GM12878 (cell line): ENCODE data around the gene UGT1A6. TPM values are rescaled to one million over a fixed set of nuclear protein-coding genes. Genes with fewer than 3 reads are reported as not detected.

Source experiments
- ATAC-seq: fragments of 200-7000 bp; cut with Tn5 transposase; 3 replicates; pipeline ENCODE4 v1.9.1; 2020; ENCODE audit warnings: mild to moderate bottlenecking, moderate library complexity
- BruUV-seq: library from RNA; stranded (reverse); fragments of 400-500 nt; replicated peaks from 2 replicates; lab custom pipeline; 2021; lab: Mats Ljungman, UMichigan
- CTCF ChIA-PET: fragments of 300-600 bp; sonication (Branson Sonifier 250); formaldehyde crosslinking; extraction: SDS; loops from one replicate; lab custom pipeline; 2021; ENCODE audit warnings: inconsistent platforms; lab: Yijun Ruan, JAX
- POLR2A ChIA-PET: fragments of 350-600 bp; formaldehyde crosslinking; extraction: SDS; loops from one replicate; lab custom pipeline; 2021; ENCODE audit warnings: inconsistent platforms; lab: Charles Lee
- RAD21 ChIA-PET: fragments of 300-600 bp; sonication (Branson Sonifier 250); formaldehyde crosslinking; loops from one replicate; lab custom pipeline; 2023; ENCODE audit warnings: antibody characterized with exemption; ENCODE audit not compliant: unreplicated experiment; lab: Charles Lee
- SMC1A ChIA-PET: fragments of 300-600 bp; sonication (Branson Sonifier 250); formaldehyde crosslinking; loops from one replicate; lab custom pipeline; 2023; ENCODE audit not compliant: unreplicated experiment, uncharacterized antibody; lab: Charles Lee
- DNase-seq: peaks from one replicate; pipeline ENCODE4 v3.0.0-alpha.2; 2011; ENCODE audit warnings: low read depth, low spot score
- FAIRE-seq: peaks from 3 replicates; lab custom pipeline; 2011; peaks lifted over from hg19 to GRCh38; lab: Jason Lieb, UNC
- H2AFZ ChIP-seq: 2 replicates; pipeline ENCODE4 v1.6.0; 2011; ENCODE audit warnings: low read depth, low read length, control low read depth; ENCODE audit not compliant: control insufficient read depth
- H3K27ac ChIP-seq: 2 replicates; pipeline ENCODE4 v1.5.1; 2011; ENCODE audit warnings: control low read depth; ENCODE audit not compliant: control insufficient read depth, insufficient read depth
- H3K27me3 ChIP-seq, 2 experiments: replicated peaks in 1 of 2; 2 replicates each; pipeline versions ENCODE4 v1.6.0 to v1.6.1; 2011; ENCODE audit warnings: low read length in 1 of 2; ENCODE audit not compliant: control insufficient read depth in 2 of 2, insufficient read depth in 2 of 2
- H3K36me3 ChIP-seq, 2 experiments: 2 replicates each; pipeline ENCODE4 v1.5.1; 2011; ENCODE audit warnings: low read length in 1 of 2; ENCODE audit not compliant: control insufficient read depth in 2 of 2, insufficient read depth in 2 of 2
- H3K4me1 ChIP-seq: 2 replicates; pipeline ENCODE4 v1.6.1; 2011; ENCODE audit warnings: mild to moderate bottlenecking, low read length, moderate library complexity, mixed read lengths; ENCODE audit not compliant: control insufficient read depth, insufficient read depth
- H3K4me2 ChIP-seq: 2 replicates; pipeline ENCODE4 v1.6.0; 2011; ENCODE audit warnings: control low read depth; ENCODE audit not compliant: control insufficient read depth, insufficient read depth
- H3K4me3 ChIP-seq: fragments of 200-600 bp; sonication (generic); 2 replicates; pipeline ENCODE4 v1.5.1; 2016
- H3K79me2 ChIP-seq: 2 replicates; pipeline ENCODE4 v1.6.0; 2011; ENCODE audit warnings: low read length; ENCODE audit not compliant: control insufficient read depth, insufficient read depth
- H3K9ac ChIP-seq: 2 replicates; pipeline ENCODE4 v1.8.0; 2011; ENCODE audit warnings: low read length, control low read depth, mixed read lengths; ENCODE audit not compliant: control insufficient read depth, insufficient read depth
- H3K9me3 ChIP-seq: replicated peaks from 3 replicates; pipeline ENCODE4 v1.5.1; 2011; ENCODE audit warnings: mild to moderate bottlenecking, low read length; ENCODE audit not compliant: control insufficient read depth, insufficient read depth
- H4K20me1 ChIP-seq: 2 replicates; pipeline ENCODE4 v1.6.0; 2011; ENCODE audit not compliant: control insufficient read depth, insufficient read depth
- BHLHE40 ChIP-seq, 2 experiments: fragments of 450-650 bp in 1 of 2; IDR thresholded peaks; 2 replicates each; pipeline ENCODE4 v1.6.1; 2011 to 2017; ENCODE audit warnings: low read depth in 2 of 2, borderline replicate concordance in 1 of 2, improper control_type of control experiment in 1 of 2, low read length in 1 of 2, mild to moderate bottlenecking in 1 of 2
- BRCA1 ChIP-seq: IDR thresholded peaks from 2 replicates; pipeline ENCODE4 v1.6.1; 2011; ENCODE audit warnings: low read depth, low read length, improper control_type of control experiment
- CBFB ChIP-seq: IDR thresholded peaks from 2 replicates; pipeline ENCODE4 v1.6.1; 2016; ENCODE audit warnings: antibody characterized with exemption, low read depth
- E2F4 ChIP-seq: IDR thresholded peaks from 2 replicates; pipeline ENCODE4 v1.6.1; 2012; ENCODE audit warnings: low read depth, low read length, improper control_type of control experiment
- ELK1 ChIP-seq: IDR thresholded peaks from 2 replicates; pipeline ENCODE4 v1.6.1; 2012; ENCODE audit warnings: low read depth, low read length, improper control_type of control experiment
- ETV6 ChIP-seq, 2 experiments: fragments of 450-650 bp in 1 of 2; IDR thresholded peaks in 1 of 2; conservative IDR thresholded peaks in 1 of 2; 2 replicates each; pipeline ENCODE4 v1.6.1; 2014; ENCODE audit warnings: antibody characterized with exemption in 1 of 2, borderline replicate concordance in 1 of 2, low read depth in 1 of 2, mild to moderate bottlenecking in 1 of 2, moderate library complexity in 1 of 2
- HDAC6 ChIP-seq: fragments of 200-600 bp; sonication (generic); IDR thresholded peaks from one replicate; pipeline ENCODE4 v1.8.0; 2017; ENCODE audit warnings: antibody characterized with exemption; ENCODE audit not compliant: unreplicated experiment
- NFXL1 ChIP-seq: fragments of 450-650 bp; IDR thresholded peaks from 2 replicates; pipeline ENCODE4 v1.6.1; 2017; ENCODE audit warnings: antibody characterized with exemption, mild to moderate bottlenecking, borderline replicate concordance
- NR2C2 ChIP-seq: IDR thresholded peaks from 2 replicates; pipeline ENCODE4 v1.6.1; 2011; ENCODE audit warnings: borderline replicate concordance, low read depth; ENCODE audit not compliant: control insufficient read depth, insufficient read length
- POU2F2 ChIP-seq: IDR thresholded peaks from 3 replicates; pipeline ENCODE4 v1.6.1; 2011; ENCODE audit warnings: low read depth, mild to moderate bottlenecking, low read length, borderline replicate concordance
- RCOR1 ChIP-seq: conservative IDR thresholded peaks from 2 replicates; pipeline ENCODE4 v1.6.1; 2012; ENCODE audit warnings: low read depth, low read length, improper control_type of control experiment
- SIN3A ChIP-seq: IDR thresholded peaks from 2 replicates; pipeline ENCODE4 v1.6.1; 2012; ENCODE audit warnings: low read depth, low read length, improper control_type of control experiment
- SP1 ChIP-seq: IDR thresholded peaks from one replicate; pipeline ENCODE4 v1.6.1; 2011; ENCODE audit warnings: low read depth, low read length
- TCF7 ChIP-seq: IDR thresholded peaks from 2 replicates; pipeline ENCODE4 v1.6.1; 2014; ENCODE audit warnings: antibody characterized with exemption, borderline replicate concordance
- WGBS: methylation state at CpG from one replicate; pipeline ENCODE4 v1.1.6; 2016; ENCODE audit warnings: low lambda C conversion rate; ENCODE audit not compliant: insufficient replicate concordance, insufficient coverage; ENCODE audit errors: missing lambda C conversion rate; 5-methylcytosine and 5-hydroxymethylcytosine counted together
- in situ Hi-C: fragments of 300-500 bp; cut with MboI; formaldehyde crosslinking; loops from 9 replicates; pipeline ENCODE4 v1.14.3; 2018; ENCODE audit warnings: mixed read lengths
- intact Hi-C: fragments of 100-400 bp; cut with micrococcal nuclease; formaldehyde crosslinking; loops from one replicate; pipeline ENCODE4 v1.14.2; 2022; ENCODE audit not compliant: unreplicated experiment
- polyA plus RNA-seq, 11 experiments: library from polyadenylated mRNA; depleted of rRNA in 4 of 11; unstranded in 6 of 11; stranded (reverse) in 5 of 11; fragments of >200 nt; fragmentation: Nextera tagmentation in 4 of 11; fragmentation: Illumina TruSeq in 1 of 11; extraction: Ambion mirVana in 4 of 11; extraction: Trizol in 1 of 11; gene quantifications; 1 replicate in 1 of 11; 2 replicates in 10 of 11; pipeline versions ENCODE4 v1.2.1 to v1.2.3, GENCODE V29; 2011 to 2016; ENCODE audit warnings: inconsistent platforms in 2 of 11, missing spikeins in 2 of 11, low read depth in 1 of 11
- total RNA-seq, 4 experiments: library from RNA; depleted of rRNA in 3 of 4; stranded (reverse); fragments of >200 nt in 3 of 4; fragmentation: Illumina TruSeq in 1 of 4; extraction: Trizol in 1 of 4; gene quantifications; 2 replicates each; pipeline versions ENCODE4 v1.2.1 to v1.2.3, GENCODE V29; 2013 to 2021
- TF ChIP-seq, protein P1 (sequence below): fragments of 450-650 bp; IDR thresholded peaks from 2 replicates; pipeline ENCODE4 v1.6.1; 2016; ENCODE audit warnings: mild to moderate bottlenecking
- TF ChIP-seq, protein P2 (sequence below): IDR thresholded peaks from 2 replicates; pipeline ENCODE4 v1.6.1; 2011; ENCODE audit warnings: low read depth, mild to moderate bottlenecking, low read length, moderate library complexity, borderline replicate concordance; ENCODE audit errors: extremely low read depth
- TF ChIP-seq, protein P3 (sequence below): fragments of 450-650 bp; IDR thresholded peaks from 2 replicates; pipeline ENCODE4 v1.6.1; 2018; ENCODE audit warnings: borderline replicate concordance, mild to moderate bottlenecking; ENCODE audit not compliant: partially characterized antibody

The UGT1A6 gene
- total and polyA plus RNA-seq, 10 of the 15 experiments (the other 5 are each of a cell fraction or from before 2014, with no cell fraction given), result not detected

DNA sequence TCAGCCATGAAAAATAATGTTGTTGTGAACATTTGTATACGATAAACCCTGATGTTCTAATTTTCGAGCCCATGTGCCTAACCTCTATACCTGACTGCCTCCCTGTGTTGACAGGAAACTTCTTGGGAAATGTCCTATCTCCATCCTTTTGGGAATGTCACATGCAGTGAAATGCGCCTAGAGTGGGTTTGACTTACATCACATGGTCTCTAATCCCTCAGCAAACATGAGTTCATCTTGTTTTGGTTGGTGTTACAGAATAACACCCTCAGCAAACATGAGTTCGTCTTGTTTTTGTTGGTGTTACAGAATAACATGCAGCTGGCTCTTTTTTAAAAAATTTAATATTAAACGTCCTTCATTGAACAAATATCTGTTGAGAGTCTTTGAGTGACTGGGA lies 4.3 kb upstream of the UGT1A6 start:
- ATAC-seq, result no peak
- ChIA-PET RAD21 (no interaction called here), CTCF (no interaction called here), SMC1A (no interaction called here), POLR2A (no interaction called here)
- 36% methylated on average over 5 of the region's 5 CpGs for WGBS
- peaks cover 0 to 3% of the 10 kb centered on the region in 2 experiments; a peak in 1 of 4 replicates for H3K27me3 ChIP-seq
- H3K79me2 ChIP-seq, result no peaks in the 10 kb centered on the region
- no peak for DNase-seq
- BruUV-seq, result no TSS peak
- intact Hi-C loops, result no loop called here
- no peak overlapping the region for H2AFZ ChIP-seq
- no peak overlapping the region for H3K9ac ChIP-seq
- no peak overlapping the region for H3K4me2 ChIP-seq
- no peaks in the 10 kb centered on the region for H4K20me1 ChIP-seq
- no peaks in the 10 kb centered on the region for H3K9me3 ChIP-seq
- FAIRE-seq, result no peak
- H3K27ac ChIP-seq, result no peak overlapping the region
- in situ Hi-C loops, result no loop called here
- no peak overlapping the region for H3K4me3 ChIP-seq
- no peaks in the 10 kb centered on the region for H3K4me1 ChIP-seq
- no peaks in the 10 kb centered on the region for H3K36me3 ChIP-seq
- TF ChIP-seq TCF7, result no peak
- TF ChIP-seq, protein P1, sequence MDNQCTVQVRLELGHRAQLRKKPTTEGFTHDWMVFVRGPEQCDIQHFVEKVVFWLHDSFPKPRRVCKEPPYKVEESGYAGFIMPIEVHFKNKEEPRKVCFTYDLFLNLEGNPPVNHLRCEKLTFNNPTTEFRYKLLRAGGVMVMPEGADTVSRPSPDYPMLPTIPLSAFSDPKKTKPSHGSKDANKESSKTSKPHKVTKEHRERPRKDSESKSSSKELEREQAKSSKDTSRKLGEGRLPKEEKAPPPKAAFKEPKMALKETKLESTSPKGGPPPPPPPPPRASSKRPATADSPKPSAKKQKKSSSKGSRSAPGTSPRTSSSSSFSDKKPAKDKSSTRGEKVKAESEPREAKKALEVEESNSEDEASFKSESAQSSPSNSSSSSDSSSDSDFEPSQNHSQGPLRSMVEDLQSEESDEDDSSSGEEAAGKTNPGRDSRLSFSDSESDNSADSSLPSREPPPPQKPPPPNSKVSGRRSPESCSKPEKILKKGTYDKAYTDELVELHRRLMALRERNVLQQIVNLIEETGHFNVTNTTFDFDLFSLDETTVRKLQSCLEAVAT, result no peak
- TF ChIP-seq BRCA1, result no peak
- no peak for TF ChIP-seq BHLHE40 (IDR thresholded peaks at IDR 0.05; ENCODE audit: borderline replicate concordance in 1 of 2, low read depth in 2 of 2, low read length in 1 of 2)
- no peak for TF ChIP-seq SP1
- no peak for TF ChIP-seq SIN3A
- no peak for TF ChIP-seq ETV6 (conservative IDR thresholded peaks at IDR 0.05 in 1 of 2, IDR thresholded peaks at IDR 0.05 in 1 of 2; ENCODE audit: borderline replicate concordance in 1 of 2, low read depth in 1 of 2)
- TF ChIP-seq E2F4, result no peak
- no peak for TF ChIP-seq CBFB
- TF ChIP-seq, protein P2, sequence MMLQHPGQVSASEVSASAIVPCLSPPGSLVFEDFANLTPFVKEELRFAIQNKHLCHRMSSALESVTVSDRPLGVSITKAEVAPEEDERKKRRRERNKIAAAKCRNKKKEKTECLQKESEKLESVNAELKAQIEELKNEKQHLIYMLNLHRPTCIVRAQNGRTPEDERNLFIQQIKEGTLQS, result no peak
- no peak for TF ChIP-seq HDAC6
- TF ChIP-seq NR2C2, result no peak
- no peak for TF ChIP-seq ELK1
- TF ChIP-seq RCOR1, result no peak
- no peak for TF ChIP-seq POU2F2
- TF ChIP-seq, protein P3, sequence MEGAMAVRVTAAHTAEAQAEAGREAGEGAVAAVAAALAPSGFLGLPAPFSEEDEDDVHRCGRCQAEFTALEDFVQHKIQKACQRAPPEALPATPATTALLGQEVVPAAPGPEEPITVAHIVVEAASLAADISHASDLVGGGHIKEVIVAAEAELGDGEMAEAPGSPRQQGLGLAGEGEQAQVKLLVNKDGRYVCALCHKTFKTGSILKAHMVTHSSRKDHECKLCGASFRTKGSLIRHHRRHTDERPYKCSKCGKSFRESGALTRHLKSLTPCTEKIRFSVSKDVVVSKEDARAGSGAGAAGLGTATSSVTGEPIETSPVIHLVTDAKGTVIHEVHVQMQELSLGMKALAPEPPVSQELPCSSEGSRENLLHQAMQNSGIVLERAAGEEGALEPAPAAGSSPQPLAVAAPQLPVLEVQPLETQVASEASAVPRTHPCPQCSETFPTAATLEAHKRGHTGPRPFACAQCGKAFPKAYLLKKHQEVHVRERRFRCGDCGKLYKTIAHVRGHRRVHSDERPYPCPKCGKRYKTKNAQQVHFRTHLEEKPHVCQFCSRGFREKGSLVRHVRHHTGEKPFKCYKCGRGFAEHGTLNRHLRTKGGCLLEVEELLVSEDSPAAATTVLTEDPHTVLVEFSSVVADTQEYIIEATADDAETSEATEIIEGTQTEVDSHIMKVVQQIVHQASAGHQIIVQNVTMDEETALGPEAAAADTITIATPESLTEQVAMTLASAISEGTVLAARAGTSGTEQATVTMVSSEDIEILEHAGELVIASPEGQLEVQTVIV, result no peak
- no peak for TF ChIP-seq NFXL1
